Calu3 (cell line): ENCODE measurements around the gene ZBTB21. TPM values are rescaled to one million over a fixed set of nuclear protein-coding genes. Genes with fewer than 3 reads are reported as not detected.

Experiments used
- BruUV-seq: library from RNA; stranded (reverse); fragments of 400-500 nt; replicated peaks from 2 replicates; lab custom pipeline; 2021; lab: Mats Ljungman, UMichigan
- CTCF ChIA-PET: fragments of 300-600 bp; sonication (Branson Sonifier 250); formaldehyde crosslinking; loops from one replicate; lab custom pipeline; 2022; ENCODE audit warnings: antibody characterized with exemption; lab: Charles Lee
- DNase-seq: peaks from one replicate; pipeline ENCODE4 v3.0.0; 2022
- H3K27ac Mint-ChIP-seq: one replicate; pipeline ENCODE4 v1.8.0; 2022; ENCODE audit warnings: mixed read lengths; ENCODE audit not compliant: unreplicated experiment
- H3K27me3 Mint-ChIP-seq: one replicate; pipeline ENCODE4 v1.8.0; 2022; ENCODE audit warnings: mixed read lengths; ENCODE audit not compliant: unreplicated experiment
- H3K36me3 Mint-ChIP-seq: one replicate; pipeline ENCODE4 v1.8.0; 2022; ENCODE audit warnings: mild to moderate bottlenecking, moderate library complexity, mixed read lengths; ENCODE audit not compliant: insufficient read depth, unreplicated experiment
- H3K4me1 Mint-ChIP-seq: one replicate; pipeline ENCODE4 v1.8.0; 2022; ENCODE audit warnings: mild to moderate bottlenecking, low read depth, mixed read lengths; ENCODE audit not compliant: unreplicated experiment
- H3K4me3 Mint-ChIP-seq: one replicate; pipeline ENCODE4 v1.8.0; 2022; ENCODE audit warnings: mild to moderate bottlenecking, low read depth, moderate library complexity, mixed read lengths; ENCODE audit not compliant: unreplicated experiment
- H3K9me3 Mint-ChIP-seq: one replicate; pipeline ENCODE4 v1.8.0; 2022; ENCODE audit warnings: low read depth, mixed read lengths; ENCODE audit not compliant: unreplicated experiment
- intact Hi-C: fragments of 100-400 bp; cut with micrococcal nuclease; formaldehyde crosslinking; loops from one replicate; pipeline ENCODE4 v1.10.0; 2022; ENCODE audit not compliant: unreplicated experiment
- total RNA-seq: library from RNA; stranded (reverse); gene quantifications from 2 replicates; pipeline ENCODE4 v1.2.3, GENCODE V29; 2022
- TF ChIP-seq, protein P1 (sequence below): fragments of 200-600 bp; IDR thresholded peaks from one replicate; pipeline ENCODE4 v1.8.0; 2022; ENCODE audit warnings: antibody characterized with exemption; ENCODE audit not compliant: unreplicated experiment

The ZBTB21 gene
- total RNA-seq, 1 experiment from 2014 or later = 14.5 TPM

- peaks cover 15% of the 10 kb centered on the region for H3K36me3 Mint-ChIP-seq
- H3K4me3 Mint-ChIP-seq = no peak overlapping the region
- H3K9me3 Mint-ChIP-seq = no peaks in the 10 kb centered on the region
- intact Hi-C loops = no loop called here
- CTCF ChIA-PET = no interaction called here
- DNase-seq = no peak
- no peaks in the 10 kb centered on the region for H3K27me3 Mint-ChIP-seq
- H3K27ac Mint-ChIP-seq = no peak overlapping the region
- BruUV-seq = no TSS peak
- TF ChIP-seq, protein P1, sequence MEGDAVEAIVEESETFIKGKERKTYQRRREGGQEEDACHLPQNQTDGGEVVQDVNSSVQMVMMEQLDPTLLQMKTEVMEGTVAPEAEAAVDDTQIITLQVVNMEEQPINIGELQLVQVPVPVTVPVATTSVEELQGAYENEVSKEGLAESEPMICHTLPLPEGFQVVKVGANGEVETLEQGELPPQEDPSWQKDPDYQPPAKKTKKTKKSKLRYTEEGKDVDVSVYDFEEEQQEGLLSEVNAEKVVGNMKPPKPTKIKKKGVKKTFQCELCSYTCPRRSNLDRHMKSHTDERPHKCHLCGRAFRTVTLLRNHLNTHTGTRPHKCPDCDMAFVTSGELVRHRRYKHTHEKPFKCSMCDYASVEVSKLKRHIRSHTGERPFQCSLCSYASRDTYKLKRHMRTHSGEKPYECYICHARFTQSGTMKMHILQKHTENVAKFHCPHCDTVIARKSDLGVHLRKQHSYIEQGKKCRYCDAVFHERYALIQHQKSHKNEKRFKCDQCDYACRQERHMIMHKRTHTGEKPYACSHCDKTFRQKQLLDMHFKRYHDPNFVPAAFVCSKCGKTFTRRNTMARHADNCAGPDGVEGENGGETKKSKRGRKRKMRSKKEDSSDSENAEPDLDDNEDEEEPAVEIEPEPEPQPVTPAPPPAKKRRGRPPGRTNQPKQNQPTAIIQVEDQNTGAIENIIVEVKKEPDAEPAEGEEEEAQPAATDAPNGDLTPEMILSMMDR = no peak
- peaks cover 16% of the 10 kb centered on the region for H3K4me1 Mint-ChIP-seq
These were observed 7.1 kb downstream of the ZBTB21 start for GRCh38 chr21:42003051-42003461.

DNA sequence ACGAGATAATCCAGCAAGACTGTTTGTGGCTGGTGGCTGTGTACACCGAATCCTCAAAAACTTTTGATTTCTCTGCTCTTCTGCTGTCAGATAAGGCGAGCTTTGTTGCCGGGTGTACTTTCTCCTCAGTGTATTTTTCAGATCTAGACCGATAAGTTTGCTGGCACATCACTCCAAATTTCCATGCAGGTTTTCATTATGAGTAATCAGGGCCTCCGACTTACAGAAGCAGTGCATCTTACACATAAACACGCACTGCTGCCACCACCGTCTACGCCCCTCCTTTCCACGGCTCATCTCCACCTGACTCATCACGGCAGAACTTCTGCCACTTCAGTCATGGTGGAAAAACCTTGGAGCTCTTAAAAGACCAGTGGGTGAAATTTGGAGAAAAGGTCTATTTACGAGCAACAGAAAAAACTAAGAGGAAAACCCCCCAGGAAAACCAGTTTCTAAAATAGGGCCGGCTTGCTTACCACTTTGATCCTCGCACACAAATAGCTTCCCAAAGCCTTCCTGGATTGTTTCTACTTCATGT lies 7.7 kb downstream of the ZBTB21 start:
- intact Hi-C loops = no loop called here
- peaks cover 13% of the 10 kb centered on the region for H3K4me1 Mint-ChIP-seq
- no peaks in the 10 kb centered on the region for H3K27me3 Mint-ChIP-seq
- no peak for DNase-seq
- no peaks in the 10 kb centered on the region for H3K9me3 Mint-ChIP-seq
- peaks cover 14% of the 10 kb centered on the region for H3K36me3 Mint-ChIP-seq
- CTCF ChIA-PET = no interaction called here
- TF ChIP-seq, protein P1 = no peak
- no peak overlapping the region for H3K4me3 Mint-ChIP-seq
- H3K27ac Mint-ChIP-seq = no peak overlapping the region
- BruUV-seq = no TSS peak

DNA sequence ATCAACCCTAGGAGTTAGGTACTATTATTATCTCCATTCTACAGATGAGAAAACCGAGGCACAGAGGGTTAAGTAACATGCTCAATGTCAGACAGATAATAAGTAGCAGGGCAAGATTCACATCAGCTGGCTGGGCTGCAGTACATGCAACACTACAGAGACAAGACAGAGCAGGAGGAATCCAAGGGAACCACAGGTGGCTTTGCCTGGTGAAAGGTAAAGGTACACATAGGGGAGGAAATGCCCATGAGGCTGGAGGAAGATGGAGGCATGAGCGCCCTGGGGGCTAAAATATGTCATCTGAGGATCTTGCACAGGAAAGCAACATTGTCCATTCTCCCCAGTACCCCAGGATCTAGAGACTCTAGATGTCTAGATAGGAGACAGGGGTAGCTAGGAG lies 8.4 kb downstream of the ZBTB21 start:
- H3K27ac Mint-ChIP-seq = no peak overlapping the region
- H3K4me1 Mint-ChIP-seq = peaks cover 8% of the 10 kb centered on the region
- CTCF ChIA-PET = no interaction called here
- intact Hi-C loops = no loop called here
- H3K27me3 Mint-ChIP-seq = no peaks in the 10 kb centered on the region
- H3K4me3 Mint-ChIP-seq = no peak overlapping the region
- H3K9me3 Mint-ChIP-seq = no peaks in the 10 kb centered on the region
- H3K36me3 Mint-ChIP-seq = peaks cover 10% of the 10 kb centered on the region
- TF ChIP-seq, protein P1 = no peak
- DNase-seq = no peak
- BruUV-seq = no TSS peak

- no peak overlapping the region for H3K27ac Mint-ChIP-seq
These were observed 9.3 kb downstream of the ZBTB21 start for GRCh38 chr21:42000908-42001307.

More at GRCh38 chr21:42000908-42001307, 9.3 kb downstream of the ZBTB21 start:
- TF ChIP-seq, protein P1 = no peak
- Mint-ChIP-seq H3K27me3 (no peaks in the 10 kb centered on the region), H3K4me3 (no peak overlapping the region), H3K36me3 (peaks cover 10% of the 10 kb centered on the region), H3K4me1 (peaks cover 8% of the 10 kb centered on the region), H3K9me3 (no peaks in the 10 kb centered on the region)
- CTCF ChIA-PET = interaction anchor here (0.5 kb wide), 1 partner anchor 70 kb away, joined by 4 read pairs; no protein-coding TSS in a partner anchor
- intact Hi-C loops = no loop called here
- BruUV-seq = no TSS peak
- DNase-seq = no peak
